Esophagus (tissue), 2 donors: Measurements from ENCODE around the gene TNFRSF8. TPM values are rescaled to one million over a fixed set of nuclear protein-coding genes. Genes with fewer than 3 reads are reported as not detected.

Experiments used
- H3K27ac ChIP-seq, 2 donors: one replicate each; pipeline ENCODE4 v1.5.1; 2013; ENCODE audit warnings: low read depth in 2 of 2, mild to moderate bottlenecking in 2 of 2, inconsistent platforms in 1 of 2, low read length in 1 of 2, moderate library complexity in 1 of 2
- H3K27me3 ChIP-seq, 2 donors: one replicate each; pipeline ENCODE4 v1.6.1; 2013; ENCODE audit warnings: low read length in 2 of 2, control low read depth in 1 of 2, mild to moderate bottlenecking in 1 of 2; ENCODE audit not compliant: insufficient read depth in 2 of 2, control insufficient read depth in 1 of 2
- H3K36me3 ChIP-seq, 2 donors: one replicate each; pipeline ENCODE4 v1.6.1; 2013; ENCODE audit warnings: low read length in 1 of 2; ENCODE audit not compliant: control insufficient read depth in 2 of 2, insufficient read depth in 2 of 2
- H3K4me1 ChIP-seq, 2 donors: one replicate each; pipeline ENCODE4 v1.6.1; 2013; ENCODE audit warnings: low read length in 1 of 2; ENCODE audit not compliant: control insufficient read depth in 2 of 2, insufficient read depth in 2 of 2
- H3K4me3 ChIP-seq, 2 donors: one replicate each; pipeline ENCODE4 v1.5.1; 2013; ENCODE audit warnings: low read length in 2 of 2, mild to moderate bottlenecking in 2 of 2, low read depth in 1 of 2, moderate library complexity in 1 of 2
- H3K9me3 ChIP-seq, 2 donors: one replicate each; pipeline ENCODE4 v1.6.1; 2013; ENCODE audit warnings: mild to moderate bottlenecking in 2 of 2, low read depth in 1 of 2, low read length in 1 of 2, moderate library complexity in 1 of 2; ENCODE audit not compliant: control insufficient read depth in 2 of 2, insufficient read depth in 1 of 2
- WGBS, 2 donors: extraction: QIAGEN DNeasy Blood & Tissue Kit; methylation state at CpG; one replicate each; pipeline ENCODE4 v1.1.7; 2013; 5-methylcytosine and 5-hydroxymethylcytosine counted together
- polyA plus RNA-seq, 2 donors: library from polyadenylated mRNA; stranded (reverse); fragments of 200-250 nt; gene quantifications; one replicate each; pipeline ENCODE4 v1.2.3, GENCODE V29; 2013
- donor health status: healthy with polysubstance abuse.
- donor health status: Bipolar disorder and iron deficiency.

TNFRSF8 gene
- polyA plus RNA-seq, 2 donors = 0.14 TPM

DNA sequence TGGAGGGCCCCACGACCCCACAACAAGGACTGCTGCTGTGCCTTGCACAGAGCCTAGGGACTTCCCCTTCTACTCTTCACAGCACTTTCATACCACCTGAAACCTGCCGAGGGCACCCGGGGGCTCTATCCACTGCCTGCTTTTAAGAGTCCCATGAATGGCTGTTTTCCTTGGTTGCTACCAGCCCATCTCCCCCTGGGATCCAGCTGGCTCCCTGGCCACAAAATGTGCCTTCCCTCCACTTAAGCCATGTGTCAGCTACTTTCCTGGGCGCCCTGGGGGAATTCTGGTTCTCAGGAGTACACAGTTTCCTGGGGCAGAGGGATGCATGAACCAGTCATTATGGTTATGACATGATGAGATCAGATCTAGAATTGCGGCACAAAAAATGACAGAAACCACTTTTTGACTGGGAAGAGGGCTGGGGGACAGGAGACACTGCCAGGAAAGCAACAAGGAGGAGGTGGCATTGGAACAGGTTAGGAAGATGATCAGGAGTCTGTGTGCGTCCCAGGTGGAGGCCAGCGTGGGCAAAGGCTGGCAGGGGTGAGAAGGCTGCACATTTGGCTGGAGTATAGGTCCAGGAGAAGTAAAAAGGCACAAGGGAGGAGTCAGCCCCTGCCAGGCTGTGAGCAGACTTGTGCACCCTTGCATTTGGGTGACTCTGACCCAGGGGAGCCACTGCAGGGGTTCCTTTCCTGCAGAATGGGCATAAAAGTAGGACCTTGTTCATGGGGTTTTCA, 3.2 kb upstream of the TNFRSF8 start:
- Histone ChIP-seq H3K27ac (no peak overlapping the region), H3K4me3 (no peak overlapping the region), H3K36me3 (no peaks in the 10 kb centered on the region), H3K27me3 (peaks cover 0 to 11% of the 10 kb centered on the region in 2 donors), H3K4me1 (peaks cover 4 to 9% of the 10 kb centered on the region in 2 donors), H3K9me3 (peaks cover 3 to 5% of the 10 kb centered on the region in 2 donors)
- WGBS, 2 donors = 47 to 58% methylated on average over 7 of the region's 7 CpGs

- Histone ChIP-seq H3K9me3 (peaks cover 3 to 5% of the 10 kb centered on the region in 2 donors), H3K27me3 (peaks cover 0 to 11% of the 10 kb centered on the region in 2 donors), H3K27ac (no peak overlapping the region), H3K36me3 (no peaks in the 10 kb centered on the region), H3K4me3 (no peak overlapping the region), H3K4me1 (peaks cover 4 to 9% of the 10 kb centered on the region in 2 donors)
- 97 to 100% methylated on average over 3 of the region's 3 CpGs for WGBS, 2 donors
Measured at GRCh38 chr1:12060500-12060899, 2.6 kb upstream of the TNFRSF8 start.

- Histone ChIP-seq H3K36me3 (no peaks in the 10 kb centered on the region), H3K4me1 (peaks cover 4 to 9% of the 10 kb centered on the region in 2 donors), H3K27me3 (peaks cover 0 to 11% of the 10 kb centered on the region in 2 donors), H3K4me3 (no peak overlapping the region), H3K27ac (no peak overlapping the region), H3K9me3 (peaks cover 2 to 3% of the 10 kb centered on the region in 2 donors)
- 20% methylated on average over 17 of the region's 17 CpGs for WGBS, 2 donors
Measured at GRCh38 chr1:12064073-12064969, 1.2 kb downstream of the TNFRSF8 start.

DNA sequence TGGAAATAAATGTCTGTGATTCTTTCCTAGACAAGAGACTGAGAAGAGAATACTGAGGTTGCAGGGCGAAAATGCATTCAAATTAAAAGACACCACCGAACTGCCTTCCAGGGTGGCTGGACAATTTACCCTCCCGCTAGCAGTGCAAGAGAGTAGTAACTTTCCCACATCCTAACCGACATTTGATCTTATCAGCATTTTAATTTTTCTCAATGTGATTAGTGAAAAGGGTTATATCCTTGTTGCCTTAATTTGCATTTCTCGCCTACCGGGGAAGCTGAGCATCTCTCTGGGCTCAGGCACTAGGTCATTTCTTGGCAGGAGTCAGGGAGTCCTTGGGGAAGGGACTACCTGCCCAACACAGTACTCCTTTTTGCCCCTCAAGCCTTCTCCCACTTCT, 2.8 kb downstream of the TNFRSF8 start:
- H3K36me3 ChIP-seq = no peaks in the 10 kb centered on the region
- no peak overlapping the region for H3K4me3 ChIP-seq
- no peak overlapping the region for H3K27ac ChIP-seq
- H3K4me1 ChIP-seq = peaks cover 4 to 9% of the 10 kb centered on the region in 2 donors
- H3K9me3 ChIP-seq = peaks cover 0 to 3% of the 10 kb centered on the region in 2 donors
- H3K27me3 ChIP-seq = peaks cover 0 to 11% of the 10 kb centered on the region in 2 donors
- 52 to 58% methylated on average over 6 of the region's 6 CpGs for WGBS, 2 donors

DNA sequence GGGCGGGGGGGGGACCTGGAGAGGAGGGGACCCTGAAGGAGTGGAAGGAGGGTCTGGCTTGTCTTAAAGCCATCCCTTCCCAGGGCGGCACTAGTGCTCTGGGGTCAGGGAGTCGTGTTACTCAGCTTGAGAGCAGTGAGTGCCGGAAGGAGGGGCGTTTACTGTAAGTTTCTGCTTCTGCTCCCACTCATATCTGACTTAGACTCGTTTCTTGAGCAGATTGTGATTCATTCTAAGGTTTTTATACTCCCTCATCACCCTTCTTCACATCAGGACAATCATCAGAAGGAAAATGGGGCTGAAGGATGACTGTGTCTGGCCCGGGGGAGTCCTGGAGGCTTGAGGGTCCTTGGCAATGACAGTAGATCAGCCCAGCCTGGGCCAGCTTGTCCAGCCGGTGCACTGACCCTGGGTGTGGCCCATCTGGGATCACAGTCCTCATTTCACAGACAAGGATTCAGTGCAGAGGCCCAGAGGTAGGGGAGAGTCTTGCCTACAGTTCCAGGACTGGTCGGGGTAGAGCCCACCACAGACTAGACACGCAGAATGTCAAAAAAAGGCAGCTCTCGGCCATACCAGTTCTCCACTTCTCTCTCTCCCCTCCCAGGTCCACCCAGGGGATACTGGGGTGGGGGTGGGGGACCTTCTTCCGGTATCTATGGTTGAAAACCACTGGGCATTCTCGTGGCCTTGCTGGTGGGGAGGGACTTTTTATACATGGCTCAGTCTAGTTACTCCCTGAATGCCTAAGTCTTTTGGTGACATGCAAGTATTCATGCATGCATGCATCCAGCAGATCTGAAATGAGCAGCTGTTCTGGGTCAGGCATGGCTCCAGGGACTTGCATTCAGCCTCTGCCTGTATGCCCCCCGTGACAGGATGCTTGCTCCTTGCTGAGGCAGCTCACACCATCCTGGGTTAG, 5.1 kb downstream of the TNFRSF8 start:
- WGBS, 2 donors = 36 to 37% methylated on average over 14 of the region's 14 CpGs
- Histone ChIP-seq H3K27ac (no peak overlapping the region), H3K27me3 (peaks cover 0 to 11% of the 10 kb centered on the region in 2 donors), H3K36me3 (no peaks in the 10 kb centered on the region), H3K9me3 (peaks cover 0 to 3% of the 10 kb centered on the region in 2 donors), H3K4me1 (peaks cover 4 to 9% of the 10 kb centered on the region in 2 donors), H3K4me3 (no peak overlapping the region)

DNA sequence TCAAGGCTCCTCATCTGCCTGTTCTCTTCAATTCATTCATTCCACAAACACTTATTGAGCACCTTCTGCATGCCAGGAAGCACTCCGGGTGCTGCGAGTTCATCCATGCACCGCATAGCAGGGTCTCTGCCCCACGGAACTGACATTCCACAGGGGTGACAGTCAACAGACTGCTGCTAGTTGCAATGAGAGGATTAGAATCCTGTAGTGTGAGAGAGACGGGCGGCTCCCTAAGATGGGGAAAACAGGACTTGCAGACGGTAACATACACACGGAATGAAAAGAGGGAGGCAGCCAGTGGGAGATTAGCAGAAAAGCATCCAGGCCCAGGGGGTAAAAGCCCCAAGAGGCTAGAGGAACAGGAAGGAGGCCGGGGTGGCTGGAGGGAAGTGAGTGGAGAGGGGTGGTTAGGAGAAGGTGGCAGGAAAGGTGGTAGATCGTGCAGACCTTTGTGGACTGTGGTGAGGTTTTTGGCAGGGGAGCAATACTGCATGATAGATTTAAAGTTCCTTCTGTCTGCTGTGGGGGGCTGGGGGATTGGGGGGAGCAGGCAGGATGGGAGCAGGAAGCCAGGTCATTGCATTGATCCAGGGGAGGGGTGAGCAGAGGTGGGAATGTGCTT, 6.6 kb downstream of the TNFRSF8 start:
- Histone ChIP-seq H3K27me3 (no peaks in the 10 kb centered on the region), H3K9me3 (no peaks in the 10 kb centered on the region), H3K36me3 (no peaks in the 10 kb centered on the region), H3K4me1 (no peaks in the 10 kb centered on the region), H3K27ac (no peak overlapping the region), H3K4me3 (no peak overlapping the region)
- 50 to 55% methylated on average over 10 of the region's 10 CpGs for WGBS, 2 donors

DNA sequence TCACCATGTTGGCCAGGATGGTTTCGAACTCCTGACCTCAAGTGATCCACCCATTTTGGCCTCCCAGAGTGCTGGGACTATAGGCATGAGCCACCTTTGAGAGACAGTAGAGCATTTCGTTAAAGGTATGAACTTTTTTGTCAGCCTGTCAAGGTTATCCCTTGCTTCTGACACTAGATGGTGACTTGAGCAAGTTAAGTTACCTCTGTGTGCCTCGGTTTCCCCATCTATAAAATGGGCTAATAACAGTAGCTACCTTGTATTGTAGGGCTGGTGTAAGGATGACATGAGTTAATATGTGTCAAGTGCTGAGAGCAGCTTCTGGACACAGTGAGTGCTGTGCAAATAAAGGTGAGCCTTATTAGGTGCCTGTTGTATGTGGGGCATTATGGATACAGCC, 8.8 kb downstream of the TNFRSF8 start:
- no peaks in the 10 kb centered on the region for H3K27me3 ChIP-seq
- H3K27ac ChIP-seq = no peak overlapping the region
- H3K4me1 ChIP-seq = no peaks in the 10 kb centered on the region
- H3K4me3 ChIP-seq = no peak overlapping the region
- H3K9me3 ChIP-seq = no peaks in the 10 kb centered on the region
- 80 to 84% methylated on average over 3 of the region's 3 CpGs for WGBS, 2 donors
- no peaks in the 10 kb centered on the region for H3K36me3 ChIP-seq

GRCh38 chr1:12072741-12073140, 9.6 kb downstream of the TNFRSF8 start:
- 77 to 79% methylated on average over 8 of the region's 8 CpGs for WGBS, 2 donors
- Histone ChIP-seq H3K9me3 (no peaks in the 10 kb centered on the region), H3K4me3 (no peak overlapping the region), H3K27ac (no peak overlapping the region), H3K4me1 (no peaks in the 10 kb centered on the region), H3K27me3 (no peaks in the 10 kb centered on the region), H3K36me3 (no peaks in the 10 kb centered on the region)

DNA sequence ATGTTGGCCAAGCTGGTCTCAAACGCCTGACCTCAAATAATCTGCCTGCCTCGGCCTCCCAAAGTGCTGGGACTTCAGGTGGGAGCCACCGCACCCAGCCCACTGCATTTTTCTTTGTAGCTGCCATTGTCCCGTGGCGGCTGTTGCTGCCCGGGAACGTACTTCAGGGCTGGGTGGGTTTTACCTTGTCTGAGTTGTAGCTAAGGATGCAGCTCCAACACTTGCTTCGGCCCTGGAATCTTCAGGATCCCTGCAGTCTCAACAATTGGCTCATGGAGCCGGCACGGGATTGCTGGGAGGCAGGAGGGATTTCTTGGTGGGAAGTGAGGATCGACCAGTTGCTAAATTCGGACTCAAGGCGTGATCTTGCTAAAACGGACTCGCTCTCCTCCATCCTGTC, 10.7 kb downstream of the TNFRSF8 start:
- 90 to 91% methylated on average over 15 of the region's 15 CpGs for WGBS, 2 donors
- no peaks in the 10 kb centered on the region for H3K36me3 ChIP-seq

More for the DNA sequence above, 10.7 kb downstream of the TNFRSF8 start:
- H3K27ac ChIP-seq = no peak overlapping the region
- no peaks in the 10 kb centered on the region for H3K27me3 ChIP-seq
- no peaks in the 10 kb centered on the region for H3K9me3 ChIP-seq
- no peaks in the 10 kb centered on the region for H3K4me1 ChIP-seq
- no peak overlapping the region for H3K4me3 ChIP-seq
